ENCODE data around the gene TNFAIP3. TPM values are rescaled to one million over a fixed set of nuclear protein-coding genes. Genes with fewer than 3 reads are reported as not detected.
"Not testable (repeated sequence)": the region's sequence is repeated elsewhere in the genome, so short reads cannot be mapped to it uniquely, and the experiment has no call there.

TNFAIP3 gene
- total RNA-seq, 1 donor from 2014 or later = 53.9 TPM

DNA sequence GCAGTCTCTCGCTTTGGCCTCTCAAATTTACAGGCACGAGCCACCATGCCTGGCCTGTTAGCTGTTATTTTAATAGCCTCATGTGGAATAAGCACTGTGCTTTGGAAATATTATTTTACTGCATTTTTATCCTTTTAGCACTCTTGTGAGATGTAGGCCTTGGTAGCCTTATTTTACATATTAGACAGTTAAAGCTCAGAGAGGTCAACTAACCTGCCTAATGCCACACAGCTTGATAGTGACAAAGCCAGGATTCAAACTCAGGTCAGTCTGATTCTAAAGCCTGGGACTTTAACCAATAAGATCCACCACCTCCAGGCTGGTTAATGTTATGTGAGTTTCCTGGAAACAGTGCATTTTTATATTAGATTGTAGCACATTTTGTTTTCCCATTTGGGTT lies 9.5 kb downstream of the TNFAIP3 start:
- intact Hi-C loops (cut with micrococcal nuclease) = no loop called here

DNA sequence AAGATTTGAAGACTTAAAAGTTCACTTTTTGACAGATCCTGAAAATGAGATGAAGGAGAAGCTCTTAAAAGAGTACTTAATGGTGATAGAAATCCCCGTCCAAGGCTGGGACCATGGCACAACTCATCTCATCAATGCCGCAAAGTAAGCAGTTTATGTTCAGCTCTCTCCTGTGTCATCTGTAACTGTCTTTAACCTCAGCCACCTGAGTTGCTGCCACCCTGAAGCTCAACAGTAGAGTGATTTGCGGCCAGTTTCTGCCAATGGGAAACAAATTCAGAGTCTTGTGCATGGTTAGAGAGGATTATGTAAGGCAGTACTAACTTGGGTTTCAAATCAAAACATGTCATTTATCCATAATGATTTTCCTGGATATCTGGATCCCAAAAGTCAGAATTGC lies 10.1 kb downstream of the TNFAIP3 start:
- intact Hi-C loops (cut with micrococcal nuclease) = no loop called here

DNA sequence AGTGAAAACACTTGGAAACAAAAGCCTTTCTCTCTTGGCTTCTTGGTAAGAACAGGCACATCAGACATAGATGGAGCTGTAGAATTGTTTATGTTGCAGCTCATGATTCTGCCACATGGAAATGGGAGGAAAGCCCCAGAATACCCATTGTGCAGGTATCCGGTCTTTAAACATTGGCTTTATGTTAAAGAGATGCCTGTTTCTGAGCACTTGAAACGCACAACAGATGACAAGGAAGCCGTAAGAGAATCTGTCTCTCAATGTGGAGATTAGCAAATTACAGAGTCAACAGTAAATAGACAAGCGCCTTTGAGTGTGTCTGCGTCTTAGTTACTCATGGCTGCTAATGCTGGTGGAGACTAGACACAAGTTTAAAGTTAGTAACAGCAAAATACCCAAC lies 10.5 kb downstream of the TNFAIP3 start:
- intact Hi-C loops (cut with micrococcal nuclease) = no loop called here

DNA sequence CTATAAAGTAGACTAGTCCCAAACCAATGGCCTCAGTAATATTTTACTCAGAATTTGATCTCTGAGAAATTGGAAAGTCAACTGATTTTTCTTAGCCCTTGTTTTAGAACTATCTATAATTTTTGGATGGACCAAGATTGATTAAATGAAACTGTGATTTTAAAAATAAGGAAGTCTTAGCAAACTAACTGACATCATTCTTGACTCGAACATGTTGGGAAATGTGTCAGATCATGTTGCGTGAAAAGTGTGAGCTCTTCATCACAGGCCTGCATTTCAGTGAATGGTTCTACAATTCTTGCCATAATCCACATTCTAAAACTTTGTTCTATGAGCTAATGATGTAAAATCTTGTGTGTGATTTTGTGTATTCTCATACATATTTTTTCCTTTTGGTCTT lies 11.0 kb downstream of the TNFAIP3 start:
- intact Hi-C loops (cut with micrococcal nuclease) = no loop called here

DNA sequence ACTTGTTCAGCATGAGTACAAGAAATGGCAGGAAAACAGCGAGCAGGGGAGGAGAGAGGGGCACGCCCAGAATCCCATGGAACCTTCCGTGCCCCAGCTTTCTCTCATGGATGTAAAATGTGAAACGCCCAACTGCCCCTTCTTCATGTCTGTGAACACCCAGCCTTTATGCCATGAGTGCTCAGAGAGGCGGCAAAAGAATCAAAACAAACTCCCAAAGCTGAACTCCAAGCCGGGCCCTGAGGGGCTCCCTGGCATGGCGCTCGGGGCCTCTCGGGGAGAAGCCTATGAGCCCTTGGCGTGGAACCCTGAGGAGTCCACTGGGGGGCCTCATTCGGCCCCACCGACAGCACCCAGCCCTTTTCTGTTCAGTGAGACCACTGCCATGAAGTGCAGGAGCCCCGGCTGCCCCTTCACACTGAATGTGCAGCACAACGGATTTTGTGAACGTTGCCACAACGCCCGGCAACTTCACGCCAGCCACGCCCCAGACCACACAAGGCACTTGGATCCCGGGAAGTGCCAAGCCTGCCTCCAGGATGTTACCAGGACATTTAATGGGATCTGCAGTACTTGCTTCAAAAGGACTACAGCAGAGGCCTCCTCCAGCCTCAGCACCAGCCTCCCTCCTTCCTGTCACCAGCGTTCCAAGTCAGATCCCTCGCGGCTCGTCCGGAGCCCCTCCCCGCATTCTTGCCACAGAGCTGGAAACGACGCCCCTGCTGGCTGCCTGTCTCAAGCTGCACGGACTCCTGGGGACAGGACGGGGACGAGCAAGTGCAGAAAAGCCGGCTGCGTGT lies 11.6 kb downstream of the TNFAIP3 start:
- intact Hi-C loops (cut with micrococcal nuclease) = no loop called here

DNA sequence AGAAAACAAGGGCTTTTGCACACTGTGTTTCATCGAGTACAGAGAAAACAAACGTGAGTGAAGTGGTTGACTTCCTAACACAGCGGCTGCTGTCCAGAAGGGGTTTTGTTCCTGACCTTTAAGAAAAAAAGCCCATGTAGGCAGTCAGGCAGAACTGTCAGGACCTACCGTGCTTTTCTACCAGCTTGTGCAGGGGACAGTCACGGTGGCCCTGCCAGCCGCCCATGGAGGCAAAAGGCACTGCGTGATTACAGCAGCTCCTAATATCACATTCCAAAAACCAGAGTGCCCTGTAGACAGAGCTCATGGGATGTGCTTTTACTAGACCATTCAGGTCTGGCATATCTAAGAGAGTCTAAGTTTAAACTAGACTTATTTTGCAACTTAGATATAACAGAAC lies 12.2 kb downstream of the TNFAIP3 start:
- intact Hi-C loops (cut with micrococcal nuclease) = no loop called here

DNA sequence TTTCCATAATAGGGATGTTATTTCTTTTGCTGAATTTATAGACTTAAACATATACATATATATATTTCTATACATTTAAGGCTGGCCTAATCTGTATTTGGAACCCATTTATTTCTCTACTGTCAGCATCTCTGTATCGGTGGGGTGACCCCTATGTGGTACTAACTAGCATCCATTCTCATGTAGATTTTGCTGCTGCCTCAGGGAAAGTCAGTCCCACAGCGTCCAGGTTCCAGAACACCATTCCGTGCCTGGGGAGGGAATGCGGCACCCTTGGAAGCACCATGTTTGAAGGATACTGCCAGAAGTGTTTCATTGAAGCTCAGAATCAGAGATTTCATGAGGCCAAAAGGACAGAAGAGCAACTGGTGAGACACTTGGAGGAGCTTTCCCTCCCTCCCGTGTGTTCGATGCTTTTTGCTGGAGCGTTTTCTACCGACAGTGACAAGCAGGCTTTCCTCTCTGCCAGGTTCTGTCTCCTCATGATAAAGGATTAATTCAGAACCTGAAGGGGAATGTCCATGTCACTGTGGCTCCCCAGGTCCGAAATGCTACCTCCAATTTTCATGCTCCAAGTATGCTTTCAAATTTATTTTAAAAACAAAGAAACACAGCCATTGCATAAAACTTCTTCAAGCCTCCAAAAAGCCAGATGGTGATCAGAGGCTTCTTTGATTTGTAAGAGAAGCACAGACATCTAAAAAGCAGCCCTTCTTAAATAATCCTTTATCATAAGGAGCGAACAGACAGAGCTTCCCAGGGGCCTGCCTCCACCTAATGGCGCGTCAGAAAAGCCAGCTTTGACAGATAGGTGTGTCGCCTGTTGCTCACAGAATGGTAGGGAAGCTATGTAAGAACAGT lies 13.1 kb downstream of the TNFAIP3 start:
- intact Hi-C loops (cut with micrococcal nuclease) = no loop called here

DNA sequence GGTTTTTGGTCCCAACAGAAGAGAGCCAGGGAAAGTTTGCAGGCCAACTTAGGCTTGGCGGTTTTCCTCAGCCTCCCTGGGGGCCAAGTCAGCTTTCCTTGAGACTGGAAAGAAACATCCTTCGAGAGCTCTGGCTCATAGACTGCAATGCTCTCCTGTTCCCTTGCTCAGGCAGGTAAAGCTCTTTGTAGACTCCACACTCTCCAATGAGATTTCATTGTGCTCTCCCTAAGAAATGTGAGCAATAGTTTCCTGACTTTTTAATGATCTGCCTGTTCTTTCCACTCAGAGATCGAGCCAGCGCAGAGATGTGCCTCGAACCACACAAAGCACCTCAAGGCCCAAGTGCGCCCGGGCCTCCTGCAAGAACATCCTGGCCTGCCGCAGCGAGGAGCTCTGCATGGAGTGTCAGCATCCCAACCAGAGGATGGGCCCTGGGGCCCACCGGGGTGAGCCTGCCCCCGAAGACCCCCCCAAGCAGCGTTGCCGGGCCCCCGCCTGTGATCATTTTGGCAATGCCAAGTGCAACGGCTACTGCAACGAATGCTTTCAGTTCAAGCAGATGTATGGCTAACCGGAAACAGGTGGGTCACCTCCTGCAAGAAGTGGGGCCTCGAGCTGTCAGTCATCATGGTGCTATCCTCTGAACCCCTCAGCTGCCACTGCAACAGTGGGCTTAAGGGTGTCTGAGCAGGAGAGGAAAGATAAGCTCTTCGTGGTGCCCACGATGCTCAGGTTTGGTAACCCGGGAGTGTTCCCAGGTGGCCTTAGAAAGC lies 13.9 kb downstream of the TNFAIP3 start:
- intact Hi-C loops (cut with micrococcal nuclease) = no loop called here

DNA sequence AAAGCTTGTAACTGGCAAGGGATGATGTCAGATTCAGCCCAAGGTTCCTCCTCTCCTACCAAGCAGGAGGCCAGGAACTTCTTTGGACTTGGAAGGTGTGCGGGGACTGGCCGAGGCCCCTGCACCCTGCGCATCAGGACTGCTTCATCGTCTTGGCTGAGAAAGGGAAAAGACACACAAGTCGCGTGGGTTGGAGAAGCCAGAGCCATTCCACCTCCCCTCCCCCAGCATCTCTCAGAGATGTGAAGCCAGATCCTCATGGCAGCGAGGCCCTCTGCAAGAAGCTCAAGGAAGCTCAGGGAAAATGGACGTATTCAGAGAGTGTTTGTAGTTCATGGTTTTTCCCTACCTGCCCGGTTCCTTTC lies 14.4 kb downstream of the TNFAIP3 start:
- intact Hi-C loops (cut with micrococcal nuclease) = no loop called here

DNA sequence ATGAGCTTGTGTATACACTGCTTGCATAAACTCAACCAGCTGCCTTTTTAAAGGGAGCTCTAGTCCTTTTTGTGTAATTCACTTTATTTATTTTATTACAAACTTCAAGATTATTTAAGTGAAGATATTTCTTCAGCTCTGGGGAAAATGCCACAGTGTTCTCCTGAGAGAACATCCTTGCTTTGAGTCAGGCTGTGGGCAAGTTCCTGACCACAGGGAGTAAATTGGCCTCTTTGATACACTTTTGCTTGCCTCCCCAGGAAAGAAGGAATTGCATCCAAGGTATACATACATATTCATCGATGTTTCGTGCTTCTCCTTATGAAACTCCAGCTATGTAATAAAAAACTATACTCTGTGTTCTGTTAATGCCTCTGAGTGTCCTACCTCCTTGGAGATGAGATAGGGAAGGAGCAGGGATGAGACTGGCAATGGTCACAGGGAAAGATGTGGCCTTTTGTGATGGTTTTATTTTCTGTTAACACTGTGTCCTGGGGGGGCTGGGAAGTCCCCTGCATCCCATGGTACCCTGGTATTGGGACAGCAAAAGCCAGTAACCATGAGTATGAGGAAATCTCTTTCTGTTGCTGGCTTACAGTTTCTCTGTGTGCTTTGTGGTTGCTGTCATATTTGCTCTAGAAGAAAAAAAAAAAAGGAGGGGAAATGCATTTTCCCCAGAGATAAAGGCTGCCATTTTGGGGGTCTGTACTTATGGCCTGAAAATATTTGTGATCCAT lies 15.3 kb downstream of the TNFAIP3 start:
- intact Hi-C loops (cut with micrococcal nuclease) = no loop called here

DNA sequence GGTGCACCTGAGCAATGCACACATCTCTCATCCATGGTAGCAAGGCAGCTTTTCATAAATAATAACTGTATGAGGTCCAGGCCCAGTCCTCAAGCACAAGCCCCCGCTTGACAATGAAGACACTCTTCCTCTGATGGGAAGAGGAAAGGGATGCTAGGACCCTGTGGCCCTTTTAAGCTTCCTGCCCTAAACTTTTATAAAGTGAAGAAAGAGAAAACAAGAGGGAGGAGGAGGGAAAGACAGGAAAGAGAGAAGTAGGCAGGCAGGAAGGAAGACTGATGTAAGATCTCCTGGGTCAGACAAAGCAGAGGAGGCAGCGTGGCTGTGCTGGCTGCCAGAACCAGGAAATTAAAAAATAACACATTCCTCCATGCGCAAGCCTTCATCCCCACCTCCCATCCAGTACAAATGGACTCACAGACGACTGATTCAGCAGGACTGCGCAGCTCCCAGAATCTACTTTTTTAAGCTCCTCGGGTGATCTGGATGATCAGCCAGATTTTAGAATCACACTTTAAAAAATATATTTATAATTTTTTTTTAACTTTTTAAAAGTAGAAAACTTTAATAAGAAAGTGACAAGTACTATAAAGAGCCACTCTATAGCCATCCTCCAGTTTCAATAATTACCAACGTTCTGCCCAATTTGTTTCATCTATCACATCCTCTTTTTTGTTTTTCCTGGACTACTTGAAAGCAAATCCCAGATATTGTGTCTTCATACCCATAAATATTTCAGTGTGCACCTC lies 16.5 kb downstream of the TNFAIP3 start:
- intact Hi-C loops (cut with micrococcal nuclease) = no loop called here

DNA sequence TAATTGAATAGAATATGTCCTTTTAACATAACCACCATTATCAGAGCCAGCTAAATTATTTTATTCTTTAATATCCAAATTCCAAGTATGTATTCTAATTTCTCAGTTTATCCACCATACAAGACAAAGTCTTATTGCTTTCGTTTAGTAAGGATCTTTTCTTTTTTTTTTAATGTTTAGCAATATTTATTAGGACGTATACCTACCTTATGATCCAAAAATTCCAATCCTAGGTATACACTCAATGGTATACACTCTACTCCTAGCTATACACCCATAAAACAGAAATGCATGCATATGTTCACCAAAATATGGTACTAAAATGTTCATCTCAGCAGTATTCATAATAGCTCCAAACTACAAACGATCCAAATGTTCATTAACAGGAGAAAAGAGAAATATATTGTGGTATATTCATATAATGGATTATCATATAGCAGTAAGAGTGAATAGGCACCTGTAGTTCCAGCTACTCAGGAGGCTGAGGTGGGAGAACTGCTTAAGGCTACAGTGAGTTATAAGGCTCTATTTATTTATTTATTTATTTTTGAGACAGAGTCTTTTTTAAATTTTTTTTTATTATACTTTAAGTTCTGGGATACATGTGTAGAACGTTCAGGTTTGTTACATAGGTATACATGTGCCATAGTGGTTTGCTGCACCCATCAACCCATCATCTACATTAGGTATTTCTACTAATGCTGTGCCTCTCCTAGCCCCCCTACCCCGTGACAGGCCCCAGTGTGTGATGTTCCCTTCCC lies 17.3 kb downstream of the TNFAIP3 start:
- intact Hi-C loops (cut with micrococcal nuclease) = no loop called here

DNA sequence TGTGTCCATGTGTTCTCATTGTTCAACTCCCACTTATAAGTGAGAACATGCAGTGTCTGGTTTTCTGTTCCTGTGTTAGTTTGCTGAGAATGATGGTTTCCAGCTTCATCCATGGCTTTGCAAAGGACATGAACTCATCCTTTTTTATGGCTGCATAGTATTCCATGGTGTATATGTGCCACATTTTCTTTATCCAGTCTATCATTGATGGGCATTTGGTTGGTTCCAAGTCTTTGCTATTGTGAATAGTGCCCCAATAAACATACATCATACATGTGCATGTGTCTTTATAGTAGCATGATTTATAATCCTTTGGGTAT lies 17.8 kb downstream of the TNFAIP3 start:
- intact Hi-C loops (cut with micrococcal nuclease) = not testable (repeated sequence)

DNA sequence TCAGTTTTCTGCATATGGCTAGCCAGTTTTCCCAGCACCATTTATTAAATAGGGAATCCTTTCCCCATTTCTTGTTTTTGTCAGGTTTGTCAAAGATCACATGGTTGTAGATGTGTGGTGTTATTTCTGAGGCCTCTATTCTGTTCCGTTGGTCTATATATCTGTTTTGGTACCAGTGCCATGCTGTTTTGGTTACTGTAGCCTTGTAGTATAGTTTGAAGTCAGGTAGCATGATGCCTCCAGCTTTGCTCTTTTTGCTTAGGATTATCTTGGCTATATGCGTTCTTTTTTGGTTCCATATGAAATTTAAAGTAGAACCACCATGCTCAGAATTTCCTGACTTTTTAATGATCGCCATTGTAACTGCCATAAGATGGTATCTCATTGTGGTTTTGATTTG lies 19.2 kb downstream of the TNFAIP3 start:
- intact Hi-C loops (cut with micrococcal nuclease) = not testable (repeated sequence)

DNA sequence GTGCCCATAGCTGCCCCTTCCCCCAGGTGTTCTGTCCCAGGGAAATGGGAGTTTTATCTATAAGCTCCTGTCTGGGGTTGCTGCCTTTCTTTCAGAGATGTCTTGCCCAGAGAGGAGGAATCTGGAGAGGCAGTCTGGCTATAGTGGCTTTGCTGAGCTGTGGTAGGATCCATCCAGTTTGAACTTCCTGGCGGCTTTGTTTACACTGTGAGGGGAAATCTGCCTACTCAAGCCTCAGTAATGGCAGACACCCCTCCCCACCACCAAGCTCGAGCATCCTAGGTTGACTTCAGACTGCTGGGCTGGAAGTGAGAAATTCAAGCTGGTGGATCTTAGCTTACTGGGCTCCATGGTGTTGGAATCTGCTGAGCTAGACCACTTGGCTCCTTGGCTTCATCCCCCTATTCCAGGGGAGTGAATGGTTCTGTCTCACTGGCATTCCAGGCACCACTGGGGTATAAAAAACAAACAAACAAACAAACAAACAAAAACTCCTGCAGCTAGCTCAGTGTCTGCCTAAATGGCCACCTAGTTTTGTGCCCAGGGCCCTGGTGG lies 24.0 kb downstream of the TNFAIP3 start:
- intact Hi-C loops (cut with micrococcal nuclease) = no loop called here

DNA sequence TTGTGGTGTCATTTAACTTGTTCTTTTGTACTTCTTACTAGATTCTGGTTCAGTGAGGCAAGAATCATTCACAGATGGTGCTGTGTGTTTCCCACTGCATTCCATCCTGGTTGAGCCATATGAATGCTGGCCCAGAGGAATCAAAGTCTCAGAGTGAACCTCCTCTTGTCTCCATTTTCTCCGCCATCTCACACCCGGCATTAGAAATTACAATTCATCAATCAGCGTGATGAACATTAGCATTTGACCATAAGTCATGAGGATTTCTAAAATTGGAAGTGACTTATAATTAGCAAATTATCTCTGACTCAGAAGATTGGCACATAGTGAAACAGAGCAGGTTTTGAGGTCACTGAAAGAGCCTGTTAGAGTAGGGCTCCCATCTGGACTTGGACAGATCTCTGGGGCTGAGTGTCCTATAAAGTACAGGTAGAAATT lies 25.2 kb downstream of the TNFAIP3 start:
- intact Hi-C loops (cut with micrococcal nuclease) = no loop called here

DNA sequence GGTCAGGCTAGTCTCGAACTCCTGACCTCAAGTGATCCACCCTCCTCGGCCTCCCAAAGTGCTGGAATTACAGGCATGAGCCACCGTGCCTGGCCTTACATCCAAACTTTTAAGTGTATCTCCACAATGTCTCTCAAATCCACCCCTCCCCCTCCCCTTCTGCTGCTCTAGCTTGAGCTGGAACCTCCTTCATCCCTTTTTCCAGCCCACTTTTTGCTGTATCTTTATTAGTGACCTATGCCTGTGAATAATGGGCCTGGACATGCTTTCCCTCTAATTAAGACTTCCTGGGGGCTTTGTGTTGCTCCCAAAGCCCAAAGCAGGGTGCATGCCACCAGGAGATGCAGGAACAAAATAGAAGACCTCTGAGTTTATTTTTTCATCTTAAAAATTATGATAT lies 26.1 kb downstream of the TNFAIP3 start:
- intact Hi-C loops (cut with micrococcal nuclease) = no loop called here

DNA sequence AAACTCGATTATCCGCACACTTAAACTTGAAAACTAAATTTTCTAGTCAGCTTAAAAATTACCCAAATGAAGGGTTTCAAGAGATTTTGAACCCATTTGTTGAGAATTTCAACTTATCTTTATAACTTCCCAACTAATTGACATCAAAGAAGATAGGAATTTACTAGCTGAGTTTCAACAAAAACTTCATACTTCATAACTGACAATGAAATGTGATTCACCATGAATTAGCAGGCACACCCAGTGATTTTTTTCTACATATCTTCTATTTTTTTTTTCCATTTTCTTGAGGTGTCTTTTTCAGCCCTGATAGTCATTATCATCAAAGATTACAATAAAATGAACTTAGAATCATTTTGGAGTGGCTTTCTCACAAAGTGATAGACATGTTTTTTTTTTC lies 26.7 kb downstream of the TNFAIP3 start:
- intact Hi-C loops (cut with micrococcal nuclease) = no loop called here

DNA sequence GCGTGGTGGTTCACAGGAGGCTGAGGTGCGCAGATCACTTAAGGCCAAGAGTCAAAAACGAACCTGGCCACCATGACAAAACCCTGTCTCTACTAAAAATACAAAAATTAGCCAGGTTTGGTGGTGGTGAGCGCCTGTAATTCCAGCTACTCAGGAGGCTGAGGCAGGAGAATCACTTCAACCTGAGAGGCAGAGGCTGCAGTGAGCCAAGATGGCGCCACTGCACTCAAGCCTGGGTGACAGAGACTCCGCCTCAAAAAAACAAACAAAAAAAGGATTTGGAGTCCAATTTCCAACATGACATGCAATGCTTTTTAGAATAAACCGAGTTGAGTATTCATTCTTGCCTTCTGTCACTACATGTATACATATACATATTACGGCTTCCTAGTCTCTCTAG lies 27.3 kb downstream of the TNFAIP3 start:
- intact Hi-C loops (cut with micrococcal nuclease) = not testable (repeated sequence)
